HG03060 (cell line): Measurements from ENCODE around the gene CPNE9.

Source experiments
- ATAC-seq: cut with Tn5 transposase; IDR thresholded peaks from one replicate; pipeline ENCODE4 v1.9.1; 2021; ENCODE audit warnings: low read depth, moderate number of reproducible peaks; ENCODE audit not compliant: unreplicated experiment

The CPNE9 gene

GRCh38 chr3:9686050-9686550 lies 17.5 kb upstream of the CPNE9 start:
- no peak for ATAC-seq

- ATAC-seq = no peak
These were observed 16.9 kb upstream of the CPNE9 start for GRCh38 chr3:9686703-9687102.

- ATAC-seq = no peak
These were observed 16.1 kb upstream of the CPNE9 start for GRCh38 chr3:9687514-9687913.

- ATAC-seq = no peak
These were observed 14.7 kb upstream of the CPNE9 start for GRCh38 chr3:9688961-9689360.

- no peak for ATAC-seq
These were observed 13.9 kb upstream of the CPNE9 start for GRCh38 chr3:9689757-9690156.

GRCh38 chr3:9690451-9691450 lies 12.9 kb upstream of the CPNE9 start:
- peak; percentile 93 for ATAC-seq

GRCh38 chr3:9691636-9692035 lies 12.0 kb upstream of the CPNE9 start:
- ATAC-seq = no peak

- no peak for ATAC-seq
These were observed 11.2 kb upstream of the CPNE9 start for GRCh38 chr3:9692416-9692815.

- ATAC-seq = no peak
These were observed 8.3 kb upstream of the CPNE9 start for GRCh38 chr3:9695345-9695744.

GRCh38 chr3:9695746-9696145 lies 7.9 kb upstream of the CPNE9 start:
- ATAC-seq = no peak

GRCh38 chr3:9696480-9697220 lies 7.0 kb upstream of the CPNE9 start:
- ATAC-seq = no peak

GRCh38 chr3:9697892-9698291 lies 5.7 kb upstream of the CPNE9 start:
- no peak for ATAC-seq

- ATAC-seq = no peak
These were observed 5.3 kb upstream of the CPNE9 start for GRCh38 chr3:9698293-9698692.

GRCh38 chr3:9700536-9700935 lies 3.1 kb upstream of the CPNE9 start:
- ATAC-seq = no peak

- ATAC-seq = no peak
These were observed 2.6 kb upstream of the CPNE9 start for GRCh38 chr3:9701006-9701405.

- ATAC-seq = no peak
These were observed 1.9 kb upstream of the CPNE9 start for GRCh38 chr3:9701711-9702110.

- ATAC-seq = no peak
These were observed 393 bp upstream of the CPNE9 start for GRCh38 chr3:9703240-9703639.

GRCh38 chr3:9704347-9705322 lies 1.0 kb downstream of the CPNE9 start:
- no peak for ATAC-seq

- no peak for ATAC-seq
These were observed 6.6 kb downstream of the CPNE9 start for GRCh38 chr3:9710174-9710739.

- ATAC-seq = no peak
These were observed 8.8 kb downstream of the CPNE9 start for GRCh38 chr3:9712415-9712814.
